SK-N-SH (cell line): ENCODE measurements around the gene MAD1L1. TPM values are rescaled to one million over a fixed set of nuclear protein-coding genes. Genes with fewer than 3 reads are reported as not detected.
"Not testable (repeated sequence)": the region's sequence is repeated elsewhere in the genome, so short reads cannot be mapped to it uniquely, and the experiment has no call there.

Source experiments
- CTCF ChIA-PET: fragments of 300-600, 350-600 bp; formaldehyde crosslinking; extraction: SDS; loops from one replicate; lab custom pipeline; 2021; lab: Yijun Ruan, JAX
- POLR2A ChIA-PET: fragments of 350-600 bp; sonication (Branson Sonifier 250); formaldehyde crosslinking; extraction: SDS; loops from one replicate; lab custom pipeline; 2020; ENCODE audit warnings: antibody characterized with exemption, inconsistent platforms; lab: Yijun Ruan, JAX
- DNase-seq: peaks from one replicate; pipeline ENCODE4 v3.0.0; 2012
- H2AFZ ChIP-seq: fragments of 200-600 bp; sonication (generic); 2 replicates; pipeline ENCODE4 v1.8.1; 2016; ENCODE audit warnings: antibody characterized with exemption, mild to moderate bottlenecking, low read depth
- H3F3A ChIP-seq: fragments of 200-600 bp; sonication (generic); replicated peaks from 2 replicates; pipeline ENCODE3; 2016; ENCODE audit warnings: antibody characterized with exemption, mild to moderate bottlenecking; ENCODE audit not compliant: insufficient read depth
- H3K27ac ChIP-seq, 2 experiments: fragments of 200-500 bp in 1 of 2; fragments of 200-600 bp in 1 of 2; sonication (Bioruptor generic) in 1 of 2; sonication (generic), shearing (Covaris generic) in 1 of 2; 2 replicates each; pipeline versions ENCODE4 v1.5.1 to v1.6.1; 2014 to 2016; ENCODE audit warnings: low read depth in 2 of 2, inconsistent platforms in 1 of 2, low read length in 1 of 2, mild to moderate bottlenecking in 1 of 2, mixed read lengths in 1 of 2
- H3K27me3 ChIP-seq: fragments of 200-600 bp; sonication (generic), shearing (Covaris generic); 2 replicates; pipeline ENCODE4 v1.6.1; 2016; ENCODE audit warnings: mixed run types; ENCODE audit not compliant: insufficient read depth
- H3K36me3 ChIP-seq, 2 experiments: fragments of 200-500 bp in 1 of 2; fragments of 200-600 bp in 1 of 2; sonication (Bioruptor generic) in 1 of 2; sonication (generic) in 1 of 2; replicated peaks in 1 of 2; 2 replicates each; pipeline versions ENCODE3 to v1.5.1; 2014 to 2016; ENCODE audit warnings: low read length in 1 of 2, mild to moderate bottlenecking in 1 of 2; ENCODE audit not compliant: insufficient read depth in 2 of 2, control insufficient read depth in 1 of 2
- H3K4me1 ChIP-seq, 2 experiments: fragments of 200-500 bp in 1 of 2; fragments of 200-600 bp in 1 of 2; sonication (Bioruptor generic) in 1 of 2; sonication (generic), shearing (Covaris generic) in 1 of 2; 2 replicates each; pipeline versions ENCODE4 v1.5.1 to v1.6.1; 2014 to 2016; ENCODE audit warnings: low read depth in 1 of 2, low read length in 1 of 2, mixed run types in 1 of 2; ENCODE audit not compliant: insufficient read depth in 2 of 2, control insufficient read depth in 1 of 2
- H3K4me2 ChIP-seq: fragments of 200-600 bp; sonication (generic), shearing (Covaris generic); 2 replicates; pipeline ENCODE4 v1.6.1; 2017; ENCODE audit warnings: mixed run types
- H3K4me3 ChIP-seq, 2 experiments: fragments of 200-500 bp in 1 of 2; fragments of 200-600 bp in 1 of 2; sonication (Bioruptor generic) in 1 of 2; sonication (generic), shearing (Covaris generic) in 1 of 2; 2 replicates each; pipeline versions ENCODE4 v1.5.1 to v1.8.1; 2014 to 2016; ENCODE audit warnings: low read depth in 2 of 2, inconsistent platforms in 1 of 2, low read length in 1 of 2, mild to moderate bottlenecking in 1 of 2, mixed read lengths in 1 of 2, moderate library complexity in 1 of 2
- H3K79me2 ChIP-seq: fragments of 200-600 bp; sonication (generic); 2 replicates; pipeline ENCODE4 v1.8.1; 2017; ENCODE audit warnings: mild to moderate bottlenecking; ENCODE audit not compliant: insufficient read depth
- H3K9ac ChIP-seq: fragments of 200-600 bp; sonication (generic); 2 replicates; pipeline ENCODE4 v1.6.1; 2017; ENCODE audit warnings: mixed run types
- H3K9me2 ChIP-seq: fragments of 200-600 bp; sonication (generic); 2 replicates; pipeline ENCODE4 v1.6.1; 2017; ENCODE audit warnings: mixed run types
- H3K9me3 ChIP-seq: fragments of 200-600 bp; sonication (generic); 2 replicates; pipeline ENCODE4 v1.6.1; 2017; ENCODE audit warnings: mixed run types, mild to moderate bottlenecking, moderate library complexity
- H4K20me1 ChIP-seq: fragments of 200-600 bp; sonication (generic); 2 replicates; pipeline ENCODE4 v1.6.1; 2017; ENCODE audit warnings: mild to moderate bottlenecking, mixed run types; ENCODE audit not compliant: insufficient read depth
- CHD2 ChIP-seq: fragments of 150-350 bp; IDR thresholded peaks from 2 replicates; pipeline ENCODE4 v1.6.1; 2018; ENCODE audit warnings: low read length; ENCODE audit not compliant: partially characterized antibody
- EP300 ChIP-seq, 2 experiments: IDR thresholded peaks; 2 replicates each; pipeline versions ENCODE4 v1.4.0 to v1.6.1; 2012; ENCODE audit warnings: borderline replicate concordance in 1 of 2, low read depth in 1 of 2, low read length in 1 of 2
- FOXJ3 ChIP-seq: sonication (generic); formaldehyde crosslinking; IDR thresholded peaks from 2 replicates; pipeline ENCODE4 v1.5.1; 2020; ENCODE audit warnings: mild to moderate bottlenecking, missing genetic modification reagents
- FOXM1 ChIP-seq: IDR thresholded peaks from 2 replicates; pipeline ENCODE4 v1.4.0; 2012; ENCODE audit warnings: low read depth, mild to moderate bottlenecking
- GABPA ChIP-seq: IDR thresholded peaks from 2 replicates; pipeline ENCODE4 v1.4.0; 2012; ENCODE audit warnings: low read depth, mild to moderate bottlenecking
- MXI1 ChIP-seq: IDR thresholded peaks from 2 replicates; pipeline ENCODE4 v1.6.1; 2012; ENCODE audit warnings: mild to moderate bottlenecking, low read depth, low read length, improper control_type of control experiment
- NRF1 ChIP-seq: IDR thresholded peaks from 2 replicates; pipeline ENCODE4 v1.6.1; 2012; ENCODE audit warnings: low read depth, mild to moderate bottlenecking, low read length
- RFX5 ChIP-seq: IDR thresholded peaks from 2 replicates; pipeline ENCODE4 v1.6.1; 2012; ENCODE audit warnings: mild to moderate bottlenecking, improper control_type of control experiment, low read length
- SMC3 ChIP-seq: IDR thresholded peaks from 2 replicates; pipeline ENCODE4 v1.6.1; 2012; ENCODE audit warnings: low read depth, low read length, improper control_type of control experiment
- TAF1 ChIP-seq: IDR thresholded peaks from 2 replicates; pipeline ENCODE4 v1.6.1; 2012; ENCODE audit warnings: low read depth, mild to moderate bottlenecking, low read length, moderate library complexity, borderline replicate concordance
- WGBS: methylation state at CpG from one replicate; pipeline ENCODE4 v1.1.6; 2017; ENCODE audit warnings: low lambda C conversion rate; 5-methylcytosine and 5-hydroxymethylcytosine counted together
- polyA plus RNA-seq, 3 experiments: library from polyadenylated mRNA; depleted of rRNA; stranded (reverse); fragments of >200 nt; gene quantifications; 2 replicates each; pipeline ENCODE4 v1.2.3, GENCODE V29; 2012

The MAD1L1 gene
- polyA plus RNA-seq, 1 of the 3 experiments (the other 2 are of a cell fraction) = 46.2 TPM

DNA sequence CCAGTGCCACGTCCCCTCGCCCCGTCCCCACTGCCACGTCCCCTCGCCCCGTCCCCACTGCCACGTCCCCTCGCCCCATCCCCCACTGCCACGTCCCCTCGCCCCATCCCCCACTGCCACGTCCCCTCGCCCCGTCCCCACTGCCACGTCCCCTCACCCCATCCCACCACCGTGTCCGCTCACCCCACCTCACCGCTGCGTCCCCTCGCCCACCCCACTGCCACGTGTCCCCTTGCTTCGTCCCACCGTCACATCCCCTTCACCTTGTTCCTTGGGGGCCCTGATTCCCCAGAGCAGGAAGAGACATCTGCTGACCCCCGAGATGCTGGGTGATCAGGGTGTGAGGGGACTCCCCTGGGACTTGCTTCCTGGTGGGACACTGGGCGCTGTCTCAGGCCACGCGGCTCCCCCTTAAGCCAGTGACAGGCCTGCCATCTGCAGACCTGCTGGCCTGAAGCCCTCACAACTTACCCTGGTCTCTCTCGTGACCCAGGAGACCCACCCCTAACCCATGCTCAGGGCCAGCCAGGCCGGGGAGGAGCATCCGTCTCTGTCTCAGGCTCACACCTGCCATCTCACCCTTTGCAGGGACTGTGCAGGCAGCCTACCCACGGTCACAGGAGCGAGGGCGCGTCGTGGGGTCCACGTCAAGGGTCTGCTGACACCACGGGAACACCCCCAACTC is 302.2 kb downstream of the MAD1L1 start:
- H3K27me3 ChIP-seq = no peaks in the 10 kb centered on the region
- TF ChIP-seq TAF1 (no peak), GABPA (no peak), CHD2 (no peak), FOXJ3 (CRISPR knock-in tag) (no peak), RFX5 (no peak), EP300 (IDR thresholded peaks at IDR 0.05; ENCODE audit: borderline replicate concordance in 1 of 2, low read depth in 1 of 2, low read length in 1 of 2) (no peak), SMC3 (no peak), MXI1 (no peak), FOXM1 (no peak), NRF1 (no peak)
- TF ChIP-seq, all 33 proteins: peak for 0
- WGBS = 88% methylated on average over 36 of the region's 36 CpGs
- ChIA-PET CTCF (no interaction called here), POLR2A (no interaction called here)
- Histone ChIP-seq H2AFZ (no peak overlapping the region), H3K9me3 (no peaks in the 10 kb centered on the region), H4K20me1 (peaks cover under 1% of the 10 kb centered on the region; the same call in 1 of the 2 replicates), H3K4me3 (no peak overlapping the region), H3F3A (peaks cover 4% of the 10 kb centered on the region), H3K79me2 (peaks cover 6% of the 10 kb centered on the region), H3K36me3 (no peaks in the 10 kb centered on the region), H3K9me2 (no peaks in the 10 kb centered on the region), H3K4me1 (peaks cover 0 to 17% of the 10 kb centered on the region in 2 experiments; a peak in 1 of 4 replicates), H3K4me2 (no peak overlapping the region), H3K9ac (no peak overlapping the region), H3K27ac (no peak overlapping the region; a peak in 1 of 4 replicates)
- DNase-seq = no peak

DNA sequence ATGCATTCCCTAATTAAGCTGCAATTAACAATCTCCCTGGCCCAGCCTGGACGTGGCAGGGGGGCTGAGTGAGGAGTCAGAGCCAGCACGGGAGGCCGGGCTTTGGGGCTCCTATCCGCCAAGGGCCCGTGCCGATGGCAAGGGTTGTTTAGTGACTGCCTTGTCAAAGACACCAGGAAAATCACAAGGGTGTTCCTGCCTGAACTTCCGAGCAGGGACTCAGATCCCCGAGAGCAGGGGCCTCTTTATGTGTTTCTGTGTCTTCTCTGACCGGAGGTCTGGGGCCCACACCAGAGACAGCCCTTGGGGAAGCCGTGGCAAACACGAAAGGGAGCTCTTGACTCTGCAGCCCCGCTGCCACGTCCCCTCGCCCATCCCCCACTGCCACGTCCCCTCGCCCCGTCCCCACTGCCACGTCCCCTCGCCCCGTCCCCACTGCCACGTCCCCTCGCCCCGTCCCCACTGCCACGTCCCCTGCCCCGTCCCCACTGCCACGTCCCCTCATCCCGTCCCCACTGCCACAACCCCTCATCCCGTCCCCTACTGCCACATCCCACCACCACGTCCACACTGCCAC is 303.3 kb downstream of the MAD1L1 start:
- H3K9me2 ChIP-seq, H3F3A ChIP-seq, H2AFZ ChIP-seq, H3K79me2 ChIP-seq, POLR2A ChIA-PET, H3K9ac ChIP-seq, H3K4me3 ChIP-seq, CTCF ChIA-PET, H3K27me3 ChIP-seq, H4K20me1 ChIP-seq, H3K36me3 ChIP-seq, H3K4me2 ChIP-seq, H3K27ac ChIP-seq, DNase-seq, H3K9me3 ChIP-seq: not testable (repeated sequence)
- H3K4me1 ChIP-seq = peaks cover 0 to 17% of the 10 kb centered on the region in 2 experiments; a peak in 1 of 4 replicates
- 95% methylated on average over 29 of the region's 29 CpGs for WGBS
